IPS DF 4.7 (cell line): Measurements from ENCODE around the gene STOM.

Experiments used
- DNase-seq: peaks from one replicate; pipeline ENCODE4 v3.0.0-alpha.2; 2013; ENCODE audit warnings: low spot score; ENCODE audit errors: extremely low read depth

Gene STOM

DNA sequence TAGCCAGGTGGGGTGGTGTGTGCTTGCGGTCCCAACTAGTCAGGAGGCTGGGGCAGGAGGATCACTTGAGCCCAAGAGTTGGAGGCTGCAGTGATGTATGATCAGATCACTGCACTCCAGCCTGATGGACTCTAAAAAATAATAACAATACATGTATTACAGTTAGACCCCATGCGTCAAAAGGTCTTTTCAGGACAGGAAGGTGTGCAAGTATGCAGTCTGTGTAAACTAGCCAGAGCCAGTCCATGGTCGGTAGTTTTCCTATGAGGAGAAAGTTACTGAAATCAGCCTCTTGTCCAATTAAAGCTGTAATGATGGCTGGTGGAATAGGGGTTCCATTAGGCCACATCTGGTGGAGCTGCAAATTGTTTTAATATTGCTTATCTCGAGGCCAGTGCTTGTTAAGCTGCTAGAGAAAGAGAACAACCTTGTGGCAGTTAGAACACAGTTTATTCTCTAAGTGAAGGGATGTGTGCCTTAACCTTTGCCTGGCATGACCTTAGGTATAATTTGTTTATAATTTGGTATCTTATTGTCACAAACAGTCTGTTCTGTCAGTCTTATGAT, 1.5 kb upstream of the STOM start:
- no peak for DNase-seq

DNA sequence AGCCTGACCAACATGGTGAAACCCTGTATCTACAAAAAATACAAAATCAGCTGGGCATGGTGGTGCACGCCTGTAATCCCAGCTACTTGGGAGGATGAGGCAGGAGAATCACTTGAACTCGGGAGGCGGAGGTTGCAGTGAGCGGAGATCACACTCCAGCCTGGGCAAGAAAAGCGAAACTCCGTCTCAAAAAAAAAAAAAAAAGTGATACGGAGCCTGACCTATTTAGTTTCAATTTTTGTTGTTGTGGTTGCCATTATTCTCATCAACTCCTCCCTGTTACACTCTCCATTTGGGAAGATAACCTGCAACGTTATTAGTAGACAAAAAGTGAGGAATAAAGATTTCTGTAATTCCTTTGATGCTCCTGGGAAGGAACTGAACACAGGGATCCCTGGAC, 1.3 kb downstream of the STOM start:
- DNase-seq = no peak

DNA sequence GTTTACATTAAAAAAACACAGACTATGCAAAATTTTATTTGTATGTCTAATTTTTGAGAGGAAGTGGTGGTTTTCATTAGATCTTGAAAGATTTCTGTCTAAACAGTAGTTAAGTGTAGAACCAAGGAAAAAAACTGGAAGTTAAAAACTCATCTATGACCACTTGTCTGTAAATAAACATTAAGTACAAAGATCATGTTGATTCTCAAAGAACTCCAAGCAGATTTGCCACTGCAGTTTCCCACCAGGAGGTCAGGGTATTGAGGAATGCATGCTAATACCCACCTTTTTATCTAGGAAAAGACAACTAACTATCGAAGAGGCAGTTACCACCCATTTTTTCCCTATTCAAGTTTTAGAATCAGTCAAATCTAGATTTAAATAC, 1.9 kb downstream of the STOM start:
- DNase-seq = no peak

GRCh38 chr9:121367306-121368137, 2.5 kb downstream of the STOM start:
- DNase-seq = no peak

DNA sequence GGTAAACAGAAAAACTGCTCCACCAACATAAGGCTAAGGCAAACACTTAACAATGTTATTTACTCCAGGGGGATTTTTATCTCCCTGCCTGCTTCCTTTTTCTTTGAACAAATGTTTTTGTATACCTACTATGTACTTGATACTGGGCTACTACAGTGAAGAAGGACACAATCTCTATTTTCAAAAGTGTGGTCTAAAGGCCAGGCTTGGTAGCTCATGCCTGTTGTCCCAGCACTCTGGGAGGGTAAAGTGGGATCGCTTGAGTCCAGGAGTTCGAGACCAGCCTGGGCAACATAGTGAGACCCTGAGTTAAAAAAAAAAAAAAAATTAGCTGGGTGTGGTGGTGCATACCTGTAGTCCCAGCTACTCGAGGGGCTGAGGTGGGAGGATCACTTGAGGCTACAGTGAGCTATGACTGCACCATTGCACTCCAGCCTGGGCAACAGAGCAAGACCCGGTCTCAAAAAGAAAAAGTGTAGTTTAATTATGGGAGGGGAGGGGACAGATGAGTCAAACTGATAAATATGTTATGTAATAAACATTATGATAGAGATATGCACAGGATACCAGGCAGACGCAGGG, 3.3 kb downstream of the STOM start:
- DNase-seq = no peak

DNA sequence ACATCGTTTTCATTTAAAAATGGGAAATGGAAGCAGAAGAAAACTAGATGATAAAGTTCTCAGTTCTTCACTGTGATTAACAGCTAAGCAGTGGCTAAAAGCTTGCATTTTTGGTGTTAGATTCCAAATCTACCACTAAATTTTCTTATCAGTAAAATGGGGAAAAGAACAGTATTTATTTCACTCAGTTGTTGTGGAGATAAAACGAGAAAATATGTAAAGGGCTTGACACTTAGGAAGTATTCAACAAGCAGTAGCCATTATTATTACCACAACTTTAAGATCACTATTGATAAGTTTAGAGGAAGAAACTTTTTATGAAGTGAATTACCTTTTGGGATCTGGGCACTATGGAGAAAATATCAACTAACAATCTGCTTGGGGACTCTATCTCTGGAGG, 4.5 kb downstream of the STOM start:
- no peak for DNase-seq

DNA sequence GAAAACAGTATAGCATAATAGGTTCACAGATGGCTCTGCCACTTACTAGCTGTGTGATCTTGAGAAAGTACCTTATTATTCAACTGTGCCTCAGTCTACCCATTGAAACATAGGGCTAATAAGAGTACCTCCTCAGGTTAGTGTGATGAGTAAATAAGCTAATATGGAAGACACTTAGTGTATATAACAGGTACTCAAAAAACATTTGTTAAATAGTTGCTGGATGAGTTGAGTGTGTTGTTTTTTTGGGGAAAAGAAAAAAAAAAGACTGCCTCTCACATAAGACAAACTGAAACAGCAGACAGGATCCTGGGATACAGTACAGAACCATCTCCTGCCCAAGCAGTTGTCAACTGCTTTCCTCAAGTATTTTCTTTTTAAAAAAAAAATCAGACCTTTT, 5.2 kb downstream of the STOM start:
- DNase-seq = no peak

DNA sequence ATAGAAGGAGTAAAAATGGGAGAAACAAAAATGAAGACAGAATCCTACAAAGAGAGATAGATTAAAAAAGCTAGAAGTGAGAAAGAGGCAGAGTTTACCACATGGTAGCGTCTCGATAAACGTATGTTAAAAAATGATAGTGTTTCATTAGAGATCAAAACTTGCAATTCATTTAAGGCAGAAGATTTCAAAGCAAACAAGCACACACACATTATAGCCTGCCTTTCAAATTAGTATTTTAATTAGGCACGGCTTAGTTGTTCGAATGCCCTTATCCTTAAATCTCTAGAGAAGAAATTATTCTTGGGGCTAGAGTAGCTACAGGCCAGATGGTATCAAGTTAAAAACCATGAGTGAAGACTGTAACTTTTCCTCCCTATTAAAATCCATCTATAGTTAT, 6.0 kb downstream of the STOM start:
- DNase-seq = no peak

GRCh38 chr9:121363622-121363961, 6.5 kb downstream of the STOM start:
- DNase-seq = no peak

GRCh38 chr9:121362813-121363621, 7.0 kb downstream of the STOM start:
- no peak for DNase-seq

DNA sequence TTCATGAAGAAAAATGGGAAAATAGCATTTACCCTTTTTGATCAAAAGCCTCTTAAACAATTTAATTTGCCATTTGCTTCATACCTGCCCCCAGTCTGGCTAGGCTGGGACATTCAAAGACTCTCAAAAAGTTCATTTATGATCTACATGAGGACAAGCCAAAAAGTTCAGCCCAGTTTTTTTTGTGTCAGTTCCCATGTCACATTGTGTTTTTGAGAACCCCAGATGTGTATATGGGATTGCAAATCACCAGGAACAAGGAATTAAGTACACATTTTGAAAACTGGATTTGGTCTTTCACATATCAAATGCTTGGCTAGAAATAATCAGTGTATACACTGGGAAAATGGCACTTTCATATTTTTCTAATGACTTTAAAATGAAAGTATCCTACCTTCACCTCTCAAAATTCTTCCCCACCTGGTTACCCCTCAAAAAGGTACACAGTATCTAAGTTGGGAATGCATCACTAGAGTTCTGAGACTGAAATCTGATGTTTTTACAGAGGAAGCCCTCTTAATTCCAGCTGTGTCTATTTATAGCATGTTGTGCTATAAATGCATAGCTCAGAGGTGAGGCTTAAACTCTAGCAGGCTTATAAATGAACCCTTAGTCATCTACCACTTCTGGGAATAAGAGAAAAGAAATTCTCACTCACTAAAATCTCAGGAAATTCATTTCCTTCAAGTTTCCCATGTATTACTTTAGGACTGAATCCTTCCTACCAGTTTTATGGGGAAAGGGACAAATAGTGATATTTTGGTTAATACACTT, 9.3 kb downstream of the STOM start:
- DNase-seq = no peak

GRCh38 chr9:121359351-121360294, 10.4 kb downstream of the STOM start:
- DNase-seq = no peak

DNA sequence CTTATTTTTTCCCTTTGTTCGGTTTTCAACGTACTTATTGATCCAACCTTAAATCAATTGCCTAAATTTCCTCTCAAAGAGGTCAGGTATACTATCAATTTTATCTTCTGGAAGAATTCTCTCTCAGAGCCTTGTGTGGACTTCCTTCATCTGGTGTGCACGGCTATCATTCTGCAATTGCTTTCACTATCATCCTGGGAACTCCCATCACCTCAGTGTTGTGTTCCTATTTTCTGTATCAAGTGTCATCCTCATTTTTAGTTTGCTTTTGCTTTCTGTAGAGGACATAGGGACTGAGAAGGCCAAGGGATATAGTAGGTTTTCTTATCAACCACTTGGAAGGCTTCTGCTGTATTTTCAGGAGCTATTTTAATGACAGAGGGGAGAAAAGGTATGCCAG, 11.3 kb downstream of the STOM start:
- no peak for DNase-seq

DNA sequence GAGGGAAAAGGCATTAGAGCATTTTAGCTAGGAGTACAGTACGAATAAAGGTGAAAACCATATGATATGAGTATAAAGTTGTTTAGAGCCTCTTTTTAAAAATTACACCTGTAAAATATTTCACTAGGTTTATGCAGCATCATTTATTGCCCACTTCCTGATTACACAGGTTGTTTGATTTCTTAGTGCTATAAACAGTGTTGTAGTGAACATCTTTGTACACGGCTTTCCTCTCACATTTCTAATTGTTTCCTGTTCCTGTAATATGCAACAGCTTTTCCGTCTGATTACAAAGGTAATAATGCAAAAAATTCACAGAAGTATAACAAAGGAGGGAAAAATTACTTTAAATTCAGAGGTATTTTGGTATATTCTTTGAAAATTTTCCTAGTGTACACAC, 13.0 kb downstream of the STOM start:
- DNase-seq = no peak

DNA sequence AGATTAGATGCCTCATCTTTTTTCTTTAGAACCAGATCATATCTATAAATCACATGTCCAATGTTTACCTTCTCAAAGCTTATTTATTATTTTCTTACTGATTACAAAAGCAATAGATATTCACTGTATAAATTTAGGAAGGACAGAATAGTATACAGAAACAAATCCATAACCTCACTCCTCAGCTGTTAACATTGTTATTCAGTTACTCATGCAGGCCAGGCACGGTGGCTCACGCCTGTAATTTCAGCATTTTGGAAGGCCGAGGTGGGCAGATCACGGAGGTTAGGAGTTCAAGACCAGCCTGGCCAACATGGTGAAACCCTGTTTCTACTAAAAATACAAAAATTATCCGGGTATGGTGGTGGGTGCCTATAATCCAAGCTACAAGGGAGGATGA, 15.3 kb downstream of the STOM start:
- no peak for DNase-seq

- no peak for DNase-seq
Observed at GRCh38 chr9:121354141-121354540, 15.9 kb downstream of the STOM start.

DNA sequence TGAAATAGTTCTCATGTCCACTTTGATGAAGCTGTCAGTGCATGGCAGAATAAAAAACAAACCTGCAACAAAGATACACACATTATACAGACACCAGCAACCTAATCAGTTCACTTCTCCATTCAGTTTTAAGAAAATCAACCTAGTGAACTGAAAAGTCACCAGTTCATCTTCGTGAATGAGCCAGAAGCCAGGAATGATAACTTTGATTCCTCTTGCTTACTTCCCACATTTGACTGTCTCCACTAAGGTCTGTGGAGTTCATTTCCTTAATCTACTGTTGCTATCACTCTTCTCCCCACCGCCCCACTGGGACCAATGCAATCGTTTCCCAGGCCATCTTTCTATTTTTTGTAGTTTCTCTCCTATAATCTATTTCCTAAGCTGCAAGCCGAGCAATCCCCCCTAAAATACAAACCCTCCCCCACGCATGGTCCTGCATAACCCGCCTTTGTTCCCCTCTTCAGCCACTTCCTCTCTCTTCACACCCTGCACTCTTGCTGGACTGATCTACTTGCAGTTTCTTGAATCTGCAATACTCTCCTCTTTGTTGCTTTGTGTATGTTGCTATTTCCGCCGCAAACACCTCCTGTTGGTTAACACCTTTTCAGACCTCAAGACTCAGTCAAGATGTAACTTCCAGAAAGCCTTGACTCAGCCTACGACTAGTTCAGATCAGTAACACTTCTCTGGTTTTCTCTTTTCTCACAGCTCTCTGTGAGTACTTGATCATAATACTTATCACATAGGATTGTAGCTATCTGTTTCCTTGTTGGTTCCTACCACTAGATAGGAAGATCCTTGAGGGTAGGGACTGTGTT, 16.6 kb downstream of the STOM start:
- no peak for DNase-seq

DNA sequence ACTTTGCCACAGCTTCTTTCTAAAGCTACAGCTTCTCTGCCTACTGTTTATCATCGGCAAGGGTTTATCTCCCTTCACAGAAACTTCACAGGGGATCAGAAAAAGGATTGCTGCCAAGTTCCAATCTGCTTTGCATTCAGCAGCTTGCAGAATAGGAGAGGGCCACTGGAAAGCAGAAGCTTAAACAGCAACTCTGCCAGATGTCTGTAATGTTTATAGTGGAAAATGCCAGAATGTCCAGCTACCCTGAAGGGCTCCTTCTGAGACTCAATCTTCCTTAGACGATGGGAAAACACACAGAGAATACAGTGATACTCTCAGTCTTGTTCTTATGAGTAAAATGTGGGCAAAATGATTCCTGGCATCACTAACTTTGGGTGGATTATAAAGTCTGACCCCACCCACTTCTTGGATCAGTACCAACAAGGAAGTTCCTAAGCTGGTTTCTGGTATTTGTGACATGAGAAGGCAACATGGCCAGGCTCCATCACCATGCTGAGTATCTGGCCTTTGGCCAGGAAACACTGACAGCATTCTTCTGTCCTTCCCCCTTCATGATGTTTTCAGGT, 19.0 kb downstream of the STOM start:
- no peak for DNase-seq

- DNase-seq = no peak
Observed at GRCh38 chr9:121350036-121350435, 20.0 kb downstream of the STOM start.
